Activated T-helper 1 cell treated with Interleukin-2 at 50 U/mL for 16 hours (primary cell): ENCODE data around the gene LHX6.

ENCODE experiments used
- DNase-seq: peaks from one replicate; pipeline ENCODE4 v3.0.0-alpha.2; 2020; ENCODE audit warnings: low read depth

Gene LHX6

DNA sequence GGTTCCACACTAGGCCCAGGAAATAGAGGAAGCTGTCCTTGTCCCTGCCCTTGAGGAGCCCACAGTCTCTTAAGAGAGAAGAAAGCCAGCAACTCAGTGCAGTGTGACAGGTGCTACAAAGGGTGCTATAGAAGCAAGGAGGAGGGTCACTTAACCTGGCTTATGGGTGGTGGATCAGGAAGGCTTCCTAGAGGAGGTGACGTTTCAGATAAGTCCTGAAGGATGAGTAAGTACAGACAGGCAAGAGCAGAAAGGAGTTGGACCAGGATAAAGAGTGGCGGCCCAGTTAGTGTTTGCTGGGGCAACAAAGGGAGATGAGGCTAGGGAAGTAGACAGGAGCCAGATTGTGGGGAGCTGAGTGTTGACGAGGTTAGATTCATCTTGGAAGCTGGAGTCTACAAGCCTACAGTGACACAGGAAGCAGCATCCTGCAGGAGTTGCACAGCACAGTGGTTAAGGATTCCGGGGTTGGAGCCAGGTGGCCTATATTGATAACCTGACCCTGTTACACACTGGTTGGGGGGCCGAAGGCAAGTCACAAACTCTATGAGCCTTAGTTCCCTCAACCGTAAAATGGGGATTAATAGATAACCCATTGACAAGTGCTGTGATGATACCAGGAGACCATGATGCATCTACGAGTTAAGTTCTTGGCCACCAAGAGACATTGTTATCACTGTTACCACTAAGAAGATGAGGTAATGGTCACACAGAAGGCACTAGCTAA is 5.4 kb upstream of the LHX6 start:
- no peak for DNase-seq

DNA sequence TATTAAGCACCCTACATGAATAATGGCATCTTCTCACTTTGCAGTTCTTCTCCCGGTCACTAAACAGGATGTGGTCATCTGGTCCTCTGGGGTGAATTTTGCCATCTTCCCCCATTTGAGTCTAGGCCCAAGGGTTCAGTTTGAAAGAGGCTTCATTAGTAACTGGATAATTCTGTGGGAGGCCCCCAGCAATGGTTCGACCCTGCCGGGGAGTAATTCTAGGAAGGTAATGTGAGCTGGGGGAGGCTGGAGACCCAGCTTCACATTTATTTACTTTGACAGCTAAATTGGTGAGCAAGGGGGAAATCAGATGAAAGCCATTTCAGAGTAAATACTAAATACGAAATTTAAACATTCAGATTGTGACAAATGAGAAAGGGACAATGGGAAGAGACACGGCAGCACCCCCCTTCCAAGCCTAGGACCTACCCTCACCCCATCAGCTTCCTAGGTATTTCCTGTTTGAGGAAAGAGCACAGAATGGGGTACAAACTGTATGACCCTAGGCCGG is 4.1 kb upstream of the LHX6 start:
- no peak for DNase-seq

DNA sequence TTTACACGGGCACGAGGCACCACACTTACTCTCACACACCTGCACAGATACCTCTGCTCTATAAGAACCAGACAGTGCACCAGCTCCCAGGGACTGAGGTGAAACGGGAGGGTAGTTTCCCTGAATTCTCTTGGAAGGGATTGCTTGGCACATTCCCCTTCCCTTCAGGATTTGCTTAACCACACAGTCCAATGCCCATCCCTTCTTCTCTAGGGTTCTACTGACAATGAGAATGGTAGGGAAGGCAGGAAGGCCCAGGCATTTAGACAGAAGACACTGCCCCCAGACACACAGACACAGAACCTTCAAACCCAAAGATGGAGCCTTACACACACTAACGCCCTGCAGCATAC is 704 bp upstream of the LHX6 start:
- no peak for DNase-seq

DNA sequence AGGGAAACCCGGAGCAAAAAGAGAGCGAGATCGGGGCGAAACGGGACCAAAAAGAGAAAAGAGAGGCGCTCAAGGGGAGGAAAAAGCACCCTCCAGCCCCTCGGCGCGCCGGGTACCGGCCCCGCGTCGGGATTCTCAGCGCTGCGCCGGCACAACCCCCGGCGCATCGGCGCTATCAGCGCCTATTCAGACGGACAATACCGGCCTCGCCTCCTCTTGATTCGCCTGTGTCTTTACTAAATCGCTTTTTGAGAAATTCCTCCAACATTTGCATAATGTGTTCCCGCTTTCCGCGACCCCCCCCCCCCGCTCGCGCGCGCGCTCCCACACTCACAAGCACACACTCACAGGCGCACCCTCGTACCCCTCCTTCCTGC is 578 bp downstream of the LHX6 start:
- DNase-seq, result no peak

DNA sequence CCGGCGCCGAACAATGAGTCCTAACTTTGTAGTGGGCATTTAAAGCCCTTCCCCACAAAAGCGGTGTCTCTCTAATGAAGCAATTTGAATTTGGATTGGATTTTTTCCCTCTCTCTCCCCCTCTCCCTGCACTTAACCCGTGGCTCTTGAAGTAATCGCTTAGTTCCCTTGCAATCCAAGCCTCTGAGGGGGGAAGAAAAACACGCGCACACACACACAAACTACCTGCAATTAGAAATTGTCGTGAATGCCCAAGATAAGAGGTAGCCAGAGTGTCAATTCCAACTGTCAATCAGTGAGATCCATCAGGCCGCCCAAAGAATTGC is 1.2 kb downstream of the LHX6 start:
- DNase-seq, result no peak

DNA sequence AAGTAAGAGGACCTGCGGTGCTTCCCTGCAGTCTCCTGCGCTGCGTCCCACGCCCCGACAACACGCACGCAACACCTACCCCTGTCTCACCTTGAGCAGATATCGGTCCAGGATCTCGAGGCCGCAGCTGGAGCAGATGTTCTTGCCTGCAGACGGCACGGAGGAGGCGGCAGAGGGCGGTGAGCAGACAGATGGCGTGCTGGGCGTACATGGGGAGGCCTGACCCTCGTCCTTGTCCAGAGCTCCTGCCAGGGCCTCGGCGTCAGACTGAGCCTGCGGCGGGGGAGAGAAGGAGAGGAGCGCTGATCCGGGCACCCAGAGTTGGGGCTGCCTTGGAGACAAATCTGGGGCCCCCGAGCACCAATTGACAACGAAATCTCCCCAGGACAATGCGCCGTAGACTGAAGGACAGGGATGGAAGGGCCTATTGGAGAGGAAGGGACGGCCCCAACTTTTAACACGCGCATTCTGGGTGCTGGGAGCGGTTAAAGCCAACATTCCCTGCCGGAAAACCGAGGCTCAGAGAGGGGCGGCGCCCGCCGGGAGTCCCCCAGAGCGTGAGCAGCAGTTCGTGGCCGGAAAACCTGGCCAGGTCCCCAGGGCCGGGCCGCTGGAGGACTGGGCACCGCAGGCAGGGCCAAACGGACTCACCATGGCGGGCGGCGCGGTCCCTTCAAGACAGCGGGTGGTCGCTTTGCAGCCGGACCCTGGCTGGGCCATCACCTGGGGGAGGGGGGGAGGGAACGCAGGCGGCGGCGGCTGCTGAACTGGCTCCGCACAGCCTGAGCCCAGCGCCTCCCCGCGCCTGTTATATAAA is 1.8 kb downstream of the LHX6 start:
- DNase-seq, result no peak

DNA sequence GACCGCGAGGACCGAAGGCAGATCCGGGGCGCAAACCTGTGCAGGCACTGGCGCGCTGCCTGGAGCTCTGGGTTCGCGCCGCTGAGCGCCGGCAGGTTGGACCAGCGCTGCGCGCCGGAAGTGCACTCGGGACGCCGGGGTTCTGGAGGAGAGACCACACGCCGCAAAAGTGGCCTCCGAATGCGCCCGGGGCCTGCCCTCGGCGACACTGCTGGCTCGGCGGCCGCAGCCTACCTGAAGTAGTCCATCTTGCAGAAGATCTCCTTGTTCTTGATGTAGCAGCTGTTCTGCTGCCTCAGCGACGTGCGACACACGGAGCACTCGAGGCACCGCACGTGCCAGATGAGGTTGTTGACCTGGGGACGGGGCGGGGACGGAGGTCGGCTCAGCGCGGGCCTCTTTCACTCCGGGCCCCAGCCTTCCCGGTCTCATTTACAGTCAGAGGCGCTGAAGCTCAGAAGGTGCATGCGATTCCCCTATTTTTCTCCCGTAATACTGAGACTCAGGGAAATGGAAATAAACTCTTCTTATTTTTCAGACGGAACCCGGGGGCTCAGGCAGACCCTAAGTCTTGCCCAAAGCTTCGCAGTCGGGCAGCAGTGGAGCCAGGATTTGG is 2.5 kb downstream of the LHX6 start:
- no peak for DNase-seq

DNA sequence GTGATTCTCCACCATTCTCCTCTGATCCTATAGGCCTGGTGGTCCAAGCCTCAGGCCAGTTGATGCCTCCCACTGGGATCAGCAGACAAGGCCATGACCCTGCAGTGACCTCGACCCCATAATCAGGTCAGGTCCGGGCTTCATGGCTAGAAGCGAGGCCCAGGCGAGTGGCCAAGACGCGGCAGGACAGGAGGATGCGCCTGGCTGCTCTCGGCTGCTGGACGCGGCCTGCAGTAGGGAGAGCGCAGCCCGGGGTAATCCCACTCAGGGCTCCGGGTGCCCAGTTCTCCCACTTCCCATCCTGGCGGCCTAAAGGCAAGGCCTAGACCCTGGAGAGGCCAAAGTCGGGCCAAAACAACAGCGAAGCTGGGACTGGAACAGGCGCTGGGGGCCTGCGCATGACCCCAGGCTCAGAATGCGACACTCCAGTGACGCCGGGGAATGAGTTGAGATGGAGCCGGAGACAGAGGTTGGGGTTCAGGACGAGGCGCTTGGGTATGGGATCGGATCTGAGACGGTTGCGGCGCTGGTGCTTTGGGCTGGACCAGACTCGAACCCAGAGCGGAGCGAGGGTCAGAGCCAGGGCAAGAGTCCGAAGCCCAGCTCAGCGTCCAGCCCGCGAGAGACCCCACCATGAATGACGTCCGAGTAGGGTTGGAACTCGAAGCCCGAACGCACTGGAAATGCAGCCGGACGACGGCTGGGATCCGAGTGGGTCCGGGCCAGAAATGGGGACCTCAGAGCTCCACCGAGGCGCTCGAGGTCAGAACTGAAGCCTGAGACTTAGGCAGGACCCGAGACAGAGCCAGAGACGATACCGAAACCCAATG is 3.2 kb downstream of the LHX6 start:
- DNase-seq, result no peak

DNA sequence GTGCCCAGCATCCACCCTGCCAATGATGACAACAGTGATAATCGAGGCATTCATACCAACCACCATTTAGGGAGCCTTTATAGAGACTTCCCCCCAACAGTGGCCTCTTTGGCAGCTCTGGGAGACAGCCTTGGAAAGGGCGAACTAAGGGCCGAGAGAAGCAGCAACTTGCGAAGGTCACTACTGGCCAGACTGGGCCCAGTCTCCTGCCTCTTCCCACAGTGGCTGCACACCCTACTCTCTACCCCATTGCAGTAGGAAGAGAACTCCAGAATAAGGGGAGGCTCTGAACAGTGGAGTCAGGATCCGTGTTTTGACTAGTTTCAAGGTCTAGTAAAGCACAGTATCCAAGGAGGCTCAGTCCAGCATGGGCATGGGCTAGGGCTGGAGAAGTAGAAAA is 5.3 kb downstream of the LHX6 start:
- no peak for DNase-seq

DNA sequence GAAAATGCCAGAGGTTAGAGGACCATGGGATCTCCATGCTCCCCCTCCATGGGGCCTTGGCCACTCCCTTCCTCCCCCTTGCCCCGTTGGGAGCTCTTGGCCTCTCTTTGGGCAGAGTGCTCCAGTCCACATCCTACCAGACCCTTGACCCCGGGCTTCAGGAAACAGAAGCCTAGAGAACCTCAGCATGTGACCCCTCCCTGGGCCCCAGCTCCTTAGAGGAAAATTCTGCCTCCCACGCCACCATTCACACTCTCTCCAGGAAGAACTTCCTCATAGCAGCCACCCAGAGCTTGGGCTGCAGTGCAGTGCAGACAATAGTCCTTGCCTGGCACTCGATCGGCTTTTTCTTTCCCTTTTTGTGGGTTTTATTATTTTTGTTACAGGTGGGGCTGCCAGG is 6.0 kb downstream of the LHX6 start:
- DNase-seq, result no peak

DNA sequence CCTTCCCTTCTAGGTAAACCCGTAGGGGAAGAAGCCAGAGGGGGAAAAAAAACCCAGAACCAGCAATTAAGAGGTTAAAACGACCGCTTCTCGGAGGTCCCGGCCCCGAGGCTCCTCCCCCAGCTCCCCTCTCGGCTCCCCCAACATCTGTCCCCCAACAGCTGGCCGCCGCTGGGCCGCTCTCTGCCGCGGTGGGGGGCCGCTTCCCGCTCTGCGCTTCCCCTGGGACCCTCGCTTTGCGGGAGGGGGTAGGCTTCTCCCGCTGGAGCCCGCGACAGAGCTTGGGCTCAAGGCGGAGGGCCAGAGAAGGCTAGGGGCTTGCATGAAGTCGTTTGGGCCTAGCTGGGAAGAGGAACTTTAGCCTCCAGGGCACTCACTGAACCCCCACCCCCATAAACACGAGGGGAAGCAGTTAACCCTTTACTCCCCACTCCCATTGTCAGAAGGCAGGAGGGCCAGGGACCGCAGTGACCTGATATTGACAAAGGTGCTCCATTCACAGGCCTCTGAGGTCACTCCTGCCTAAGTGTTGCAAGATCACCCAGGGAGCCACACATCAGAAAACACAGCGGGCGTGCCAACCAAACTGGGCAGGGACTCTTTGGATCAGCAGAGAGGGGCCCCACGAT is 7.5 kb downstream of the LHX6 start:
- no peak for DNase-seq

DNA sequence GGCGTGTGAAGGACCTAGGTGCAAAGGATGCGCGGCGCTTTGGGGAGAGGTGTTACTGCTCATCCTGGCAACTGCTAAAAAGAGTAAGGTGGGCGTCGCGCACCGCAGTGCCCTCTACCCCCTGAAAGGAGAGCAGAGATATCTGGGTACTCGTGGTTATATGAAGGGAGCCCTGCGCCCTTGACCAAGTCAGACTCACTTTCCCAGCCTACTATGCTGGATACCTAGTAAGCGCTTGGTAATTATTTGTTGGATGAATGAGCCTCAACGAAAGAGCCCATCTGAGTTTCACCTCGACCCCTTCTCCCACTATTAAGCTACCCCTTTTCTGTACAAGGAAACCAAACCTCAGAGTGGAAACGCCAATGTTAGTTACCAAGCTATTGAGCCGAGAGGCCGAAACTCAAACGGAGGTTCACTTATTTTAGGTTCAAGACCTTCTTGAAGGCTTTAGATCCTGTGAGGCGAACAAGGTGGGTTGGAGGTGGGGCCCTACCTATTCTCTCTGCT is 8.0 kb downstream of the LHX6 start:
- DNase-seq, result no peak

DNA sequence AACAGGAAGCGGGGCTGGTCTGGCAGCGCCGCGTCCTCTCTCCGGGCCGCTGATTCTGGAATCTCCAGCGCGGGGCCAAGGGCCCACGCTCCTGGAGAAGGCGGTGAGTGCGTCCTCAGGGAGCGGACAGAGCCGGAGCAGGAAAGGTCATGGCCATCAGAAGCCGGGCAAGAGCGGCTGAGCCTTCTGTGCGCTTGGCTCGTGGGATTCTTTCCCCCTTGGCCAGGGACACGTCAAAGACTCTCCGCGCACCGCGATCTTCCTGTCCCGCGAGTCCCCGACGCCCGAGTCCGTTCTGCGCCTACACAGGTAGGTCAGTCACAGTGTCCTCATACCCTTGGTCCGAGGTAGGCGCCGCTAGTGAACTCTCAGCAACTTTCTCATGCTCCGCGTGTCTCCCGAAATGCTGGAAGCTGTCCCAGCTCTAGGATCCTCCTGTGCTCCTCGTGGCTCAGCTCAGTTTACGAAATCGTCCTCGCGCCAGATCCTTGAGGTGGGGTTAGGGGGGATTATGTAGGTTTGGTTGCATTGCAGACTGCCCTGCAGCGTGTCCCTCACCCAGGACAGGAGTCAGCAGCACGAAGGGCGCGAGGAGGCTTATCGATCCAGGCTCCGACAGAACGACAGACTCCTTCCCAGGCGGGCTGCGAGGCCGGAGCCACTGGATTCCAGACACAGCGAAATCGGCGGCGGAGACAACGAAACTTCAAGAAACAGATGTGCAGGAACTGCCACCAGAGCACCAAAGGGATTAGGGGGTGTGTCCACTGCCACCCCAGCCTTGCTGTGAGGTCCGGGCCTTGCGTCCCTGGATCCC is 8.7 kb downstream of the LHX6 start:
- DNase-seq, result no peak

DNA sequence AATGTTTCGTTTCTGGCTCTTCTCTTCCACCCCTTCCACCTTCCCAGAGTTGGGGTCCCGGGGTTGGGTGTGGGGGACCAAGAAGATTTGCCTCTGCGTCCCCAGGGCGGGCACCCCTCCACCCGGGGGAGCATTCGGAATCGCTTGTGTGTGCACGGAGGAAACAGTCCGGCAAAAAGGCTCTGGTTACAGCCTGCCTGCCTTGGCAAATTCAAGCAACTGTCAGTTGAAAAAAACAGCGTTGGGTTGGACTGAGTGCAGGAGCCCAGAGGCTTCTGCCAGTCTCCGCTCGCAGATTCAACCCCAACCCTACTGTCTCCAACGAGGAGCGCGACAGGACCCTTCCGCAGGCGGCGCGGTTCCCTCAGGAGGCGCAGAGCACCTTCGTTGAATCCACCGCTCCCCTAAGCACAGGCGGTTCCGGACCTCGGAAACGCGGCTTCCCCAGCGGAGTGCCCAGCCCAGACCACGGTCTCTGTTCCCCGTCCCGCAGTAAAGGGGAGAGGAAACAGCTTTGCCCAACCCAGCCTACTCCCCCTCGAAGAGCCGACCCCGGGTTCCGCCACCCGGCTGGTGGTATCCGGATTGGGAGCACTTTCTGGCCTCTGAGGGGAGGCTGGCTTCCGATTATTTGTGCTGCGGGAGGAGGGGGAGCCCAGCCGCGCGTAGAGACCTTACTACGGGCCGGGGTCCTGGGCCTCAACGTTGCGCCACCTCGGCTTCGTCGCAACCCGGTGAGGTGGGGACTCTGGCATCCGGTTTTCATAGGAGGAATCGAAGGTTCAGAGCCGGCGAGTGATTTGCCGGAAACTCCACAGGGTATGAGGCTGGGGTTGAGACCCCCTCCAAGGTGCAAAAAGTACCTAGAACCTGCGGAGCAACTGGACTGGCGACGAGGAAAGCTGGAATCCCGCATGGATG is 9.6 kb downstream of the LHX6 start:
- no peak for DNase-seq

DNA sequence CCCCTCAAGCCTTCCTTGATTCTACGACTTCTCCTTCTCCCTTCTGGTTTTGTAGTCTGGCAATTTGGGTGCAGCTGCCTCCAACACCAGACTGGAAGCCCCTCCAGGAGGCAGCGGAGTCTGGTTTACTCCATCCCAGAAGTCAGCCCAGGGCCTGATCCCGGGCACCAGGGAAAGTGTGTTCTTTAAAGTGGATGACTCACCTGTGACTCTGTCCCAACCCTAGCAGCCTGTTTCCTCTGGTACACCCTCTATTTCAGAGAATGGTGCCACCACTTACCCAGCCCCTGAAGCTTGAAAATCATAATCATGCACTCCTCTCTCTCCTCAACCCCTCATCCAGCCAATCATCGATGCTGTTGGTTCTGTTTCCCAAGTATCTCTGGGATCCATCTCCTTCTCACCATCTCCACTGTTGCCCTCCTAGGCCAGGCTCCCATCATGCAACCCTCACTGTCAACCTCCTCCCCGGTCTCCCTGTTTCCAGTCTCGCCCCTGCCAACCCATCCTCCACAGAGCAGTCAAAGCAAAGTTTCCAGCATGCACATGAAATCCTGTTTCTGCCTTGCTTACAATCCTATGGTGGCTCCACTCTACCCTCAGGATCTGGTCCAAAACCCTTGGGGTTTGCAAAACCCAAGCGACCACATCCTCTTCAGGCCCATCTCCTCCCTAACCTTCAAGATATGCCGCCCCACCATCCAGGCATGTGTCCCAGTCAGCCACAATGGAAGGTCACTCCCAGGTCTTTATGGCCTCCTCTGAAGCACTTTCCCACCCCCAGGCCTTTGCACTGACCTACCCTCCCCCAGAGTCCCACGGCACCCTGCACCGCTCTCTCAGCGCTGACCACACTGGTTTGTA is 10.5 kb downstream of the LHX6 start:
- DNase-seq, result no peak

DNA sequence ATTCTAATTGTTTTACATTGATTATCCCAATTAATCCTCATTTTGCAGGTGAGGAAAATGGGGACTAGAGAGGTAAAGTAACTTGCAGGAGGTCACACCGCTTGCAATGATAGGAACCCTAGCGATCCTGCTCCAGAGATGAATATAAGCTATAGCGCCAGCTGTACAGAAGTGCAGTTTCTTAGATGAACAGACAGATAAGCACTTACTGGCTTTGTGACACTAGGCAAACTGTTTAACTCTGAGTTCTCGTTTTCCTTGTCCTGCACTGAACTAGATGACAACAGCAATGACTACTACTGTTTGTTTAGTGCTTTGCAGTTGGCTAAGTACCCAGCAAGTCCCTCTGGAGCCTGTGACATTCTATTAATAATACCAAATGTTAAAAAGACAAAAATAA is 11.1 kb downstream of the LHX6 start:
- no peak for DNase-seq

DNA sequence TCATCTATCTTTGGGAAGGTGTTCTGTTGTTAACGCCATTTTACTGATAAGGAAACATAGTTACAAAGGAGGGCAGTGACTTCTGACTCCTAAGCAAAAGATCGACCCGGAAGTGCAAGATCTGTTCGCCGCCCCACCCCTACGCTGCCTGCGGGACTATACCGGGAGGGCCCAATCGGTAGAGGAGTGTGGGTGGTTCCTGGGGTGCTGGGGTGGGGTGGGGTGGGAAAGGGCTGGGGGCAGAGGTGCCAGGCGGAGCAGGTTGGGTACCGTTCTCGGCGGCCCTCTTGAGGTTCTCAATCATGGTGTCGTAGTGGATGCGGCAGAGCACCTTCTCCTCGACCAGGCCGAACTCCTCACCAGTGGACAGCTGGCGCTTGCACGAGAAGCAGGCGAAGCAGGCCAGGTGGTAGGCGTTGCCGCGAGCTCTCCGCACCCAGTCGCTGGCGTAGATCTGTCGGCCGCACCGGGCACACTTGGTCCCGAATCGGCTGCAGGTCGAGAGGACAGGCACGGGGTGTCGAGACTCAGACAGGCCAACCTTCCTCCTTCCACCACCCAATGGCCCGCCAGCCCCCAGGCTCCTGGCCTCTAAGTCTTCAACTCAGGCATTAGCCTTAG is 11.8 kb downstream of the LHX6 start:
- DNase-seq, result no peak

DNA sequence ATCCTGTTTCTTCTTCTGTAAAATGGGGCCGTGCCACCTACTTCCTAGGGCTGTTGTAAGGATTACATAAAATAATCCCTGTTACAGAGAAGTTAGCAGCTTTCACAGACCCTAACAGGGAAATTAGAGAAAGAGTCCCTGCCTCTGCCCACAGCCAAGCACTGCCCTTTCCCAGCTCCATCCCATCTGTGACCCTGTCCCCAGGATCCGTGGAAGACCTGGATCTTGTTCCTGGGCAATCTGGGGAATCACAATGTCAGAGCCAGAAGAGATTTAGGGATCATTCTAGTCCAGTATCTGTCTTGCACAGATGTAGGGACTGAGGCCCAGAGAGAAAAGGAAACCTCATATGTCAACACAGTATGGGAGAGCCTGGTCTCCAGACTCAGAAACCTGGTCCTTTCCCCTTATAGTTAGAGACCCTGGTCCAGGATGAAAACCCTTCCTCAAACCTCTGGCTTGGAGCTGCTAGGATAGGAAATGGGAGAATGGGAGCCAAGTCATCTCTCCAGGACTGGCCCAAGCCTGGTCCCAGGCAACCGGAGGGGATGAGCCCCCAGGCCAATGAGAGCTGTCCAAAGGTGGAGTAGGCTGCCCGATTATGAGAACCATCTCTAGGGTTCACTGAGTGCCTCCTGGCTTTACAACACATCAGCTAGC is 12.5 kb downstream of the LHX6 start:
- DNase-seq, result no peak
